Rectal smooth muscle tissue (tissue), 1 donor: ENCODE results near the gene TRPV5.

Experiments used
- H3K27ac ChIP-seq: one replicate; pipeline ENCODE4 v1.7.0; 2013; ENCODE audit warnings: low read depth, low read length, inconsistent platforms
- H3K27me3 ChIP-seq: one replicate; pipeline ENCODE4 v1.7.0; 2013; ENCODE audit warnings: low read length; ENCODE audit not compliant: control insufficient read depth, insufficient read depth
- H3K36me3 ChIP-seq: one replicate; pipeline ENCODE4 v1.7.0; 2013; ENCODE audit warnings: low read length; ENCODE audit not compliant: control insufficient read depth, insufficient read depth
- H3K4me1 ChIP-seq: one replicate; pipeline ENCODE4 v1.7.0; 2013; ENCODE audit warnings: low read length; ENCODE audit not compliant: control insufficient read depth, insufficient read depth
- H3K4me3 ChIP-seq: one replicate; pipeline ENCODE4 v1.7.0; 2013; ENCODE audit warnings: low read length
- H3K9ac ChIP-seq: one replicate; pipeline ENCODE4 v1.7.0; 2013; ENCODE audit warnings: low read length

TRPV5 gene

DNA sequence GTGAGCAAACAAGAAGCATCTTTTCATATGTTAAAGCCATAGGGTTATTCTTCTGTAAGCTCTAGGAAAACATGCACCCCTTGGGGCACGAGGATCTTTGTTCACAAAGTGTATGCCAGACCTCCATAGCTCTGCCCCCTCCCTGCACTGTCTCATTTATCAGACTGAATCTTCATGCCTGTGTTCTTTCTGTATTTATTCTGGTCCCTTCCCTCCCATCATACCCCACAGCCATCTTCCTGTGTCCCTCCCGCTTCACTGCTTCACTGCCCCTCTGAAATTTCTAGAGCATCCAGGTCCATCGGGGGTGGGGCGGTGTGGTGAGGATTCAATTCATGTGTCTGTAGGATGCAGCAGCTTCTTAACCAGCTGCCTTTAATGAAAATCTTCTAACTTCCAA lies 71.2 kb downstream of the TRPV5 start:
- Histone ChIP-seq H3K27ac (no peak overlapping the region), H3K4me1 (peaks cover 3% of the 10 kb centered on the region), H3K9ac (no peak overlapping the region), H3K36me3 (no peaks in the 10 kb centered on the region), H3K27me3 (no peaks in the 10 kb centered on the region), H3K4me3 (no peak overlapping the region)

DNA sequence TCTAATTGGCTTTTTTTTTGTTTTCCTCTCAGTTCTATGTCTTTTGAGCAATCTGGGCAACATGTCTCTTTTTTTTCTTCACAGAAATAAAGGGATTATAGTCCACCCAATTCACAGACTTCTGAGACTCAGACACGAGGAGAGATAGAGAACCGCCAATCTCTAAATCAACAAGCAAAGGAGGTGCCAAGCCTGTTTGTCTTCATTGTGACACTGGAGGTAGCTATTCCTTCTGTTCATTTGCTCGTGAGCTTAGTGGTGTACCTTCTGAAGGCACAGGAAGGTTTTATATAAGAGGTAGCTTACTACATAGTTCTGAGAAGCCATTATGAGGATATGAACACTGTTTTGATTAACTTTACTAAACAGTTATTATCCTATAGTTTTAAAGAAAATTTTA lies 72.6 kb downstream of the TRPV5 start:
- Histone ChIP-seq H3K4me3 (no peak overlapping the region), H3K4me1 (peaks cover 3% of the 10 kb centered on the region)

DNA sequence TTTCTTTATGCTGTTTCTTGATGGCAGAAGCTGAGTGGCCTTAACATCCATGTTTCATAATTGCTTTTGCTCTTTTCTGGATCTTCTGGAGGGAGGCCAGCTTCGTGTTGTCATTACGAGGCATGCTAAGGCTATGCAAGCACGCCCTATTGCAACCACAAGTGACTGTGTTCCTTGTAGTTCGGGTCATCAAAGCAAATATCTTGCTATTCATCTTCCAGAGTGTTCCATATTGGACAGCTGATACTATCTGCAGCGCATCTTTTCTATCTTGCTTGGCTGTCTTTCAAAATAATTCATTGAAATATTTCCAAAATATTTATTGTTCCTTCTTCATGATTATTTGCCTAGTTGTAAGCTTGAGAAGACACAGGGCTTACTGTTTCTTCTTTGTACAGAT lies 73.7 kb downstream of the TRPV5 start:
- Histone ChIP-seq H3K27me3 (no peaks in the 10 kb centered on the region), H3K36me3 (no peaks in the 10 kb centered on the region), H3K9ac (no peak overlapping the region), H3K27ac (no peak overlapping the region), H3K4me1 (peaks cover 3% of the 10 kb centered on the region), H3K4me3 (no peak overlapping the region)

More for the DNA sequence above, 72.6 kb downstream of the TRPV5 start:
- H3K27me3 ChIP-seq = no peaks in the 10 kb centered on the region
- no peaks in the 10 kb centered on the region for H3K36me3 ChIP-seq
- no peak overlapping the region for H3K27ac ChIP-seq
- no peak overlapping the region for H3K9ac ChIP-seq

DNA sequence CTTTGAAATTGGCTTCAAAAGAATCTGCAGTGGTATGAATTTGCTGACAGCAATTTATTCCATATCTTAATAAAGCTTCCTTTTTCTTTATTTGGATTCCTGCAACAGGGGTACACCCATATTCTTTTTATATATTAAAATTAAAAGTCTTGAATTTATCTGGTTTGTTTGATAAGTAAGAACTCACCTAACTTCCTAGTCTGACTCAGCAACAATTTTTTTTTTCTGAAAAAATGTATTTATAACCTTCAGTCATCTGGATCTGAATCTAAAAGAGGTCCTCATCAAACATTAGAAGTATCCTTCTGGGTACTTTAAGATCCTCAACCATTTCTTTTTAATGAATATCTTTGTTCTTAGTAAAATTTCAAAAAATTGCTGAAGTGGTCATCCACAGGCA lies 74.1 kb downstream of the TRPV5 start:
- no peak overlapping the region for H3K9ac ChIP-seq
- no peaks in the 10 kb centered on the region for H3K36me3 ChIP-seq
- H3K27ac ChIP-seq = no peak overlapping the region

More for the DNA sequence above, 74.1 kb downstream of the TRPV5 start:
- Histone ChIP-seq H3K27me3 (no peaks in the 10 kb centered on the region), H3K4me3 (no peak overlapping the region), H3K4me1 (peaks cover 3% of the 10 kb centered on the region)
